ENCODE data around the gene SCFD2.
A peak's percentile ranks its signal among the peaks of the same experiment; 100 is the strongest.

SCFD2 gene

GRCh38 chr4:52873191-52873590, 492.7 kb downstream of the SCFD2 start:
- no peak overlapping the region for H3K27ac ChIP-seq (ENCODE audit: low read depth, low read length)
- H3K4me3 ChIP-seq (ENCODE audit: low read depth, low read length), result no peak overlapping the region

GRCh38 chr4:52870225-52870624, 495.6 kb downstream of the SCFD2 start:
- H3K4me1 ChIP-seq (ENCODE audit: control insufficient read depth, insufficient read depth, low read length, unreplicated experiment), result no peaks in the 10 kb centered on the region
- no peaks in the 10 kb centered on the region for H3K79me2 ChIP-seq (ENCODE audit: control insufficient read depth, insufficient read depth, low read length, unreplicated experiment)
- no peaks in the 10 kb centered on the region for H3K27me3 ChIP-seq (ENCODE audit: insufficient read depth, low read length)
- H2AFZ ChIP-seq (ENCODE audit: low read length, unreplicated experiment), result no peak overlapping the region
- H3K27ac ChIP-seq (ENCODE audit: low read depth, low read length), result no peak overlapping the region
- H3K36me3 ChIP-seq (ENCODE audit: insufficient read depth, low read length), result no peaks in the 10 kb centered on the region
- H3K4me3 ChIP-seq (ENCODE audit: low read depth, low read length), result no peak overlapping the region

More at GRCh38 chr4:52873191-52873590, 492.7 kb downstream of the SCFD2 start:
- Histone ChIP-seq H3K36me3 (ENCODE audit: insufficient read depth, low read length) (no peaks in the 10 kb centered on the region), H3K27me3 (ENCODE audit: insufficient read depth, low read length) (no peaks in the 10 kb centered on the region), H3K4me1 (ENCODE audit: control insufficient read depth, insufficient read depth, low read length, unreplicated experiment) (no peaks in the 10 kb centered on the region), H3K79me2 (ENCODE audit: control insufficient read depth, insufficient read depth, low read length, unreplicated experiment) (no peaks in the 10 kb centered on the region), H2AFZ (ENCODE audit: low read length, unreplicated experiment) (no peak overlapping the region)

DNA sequence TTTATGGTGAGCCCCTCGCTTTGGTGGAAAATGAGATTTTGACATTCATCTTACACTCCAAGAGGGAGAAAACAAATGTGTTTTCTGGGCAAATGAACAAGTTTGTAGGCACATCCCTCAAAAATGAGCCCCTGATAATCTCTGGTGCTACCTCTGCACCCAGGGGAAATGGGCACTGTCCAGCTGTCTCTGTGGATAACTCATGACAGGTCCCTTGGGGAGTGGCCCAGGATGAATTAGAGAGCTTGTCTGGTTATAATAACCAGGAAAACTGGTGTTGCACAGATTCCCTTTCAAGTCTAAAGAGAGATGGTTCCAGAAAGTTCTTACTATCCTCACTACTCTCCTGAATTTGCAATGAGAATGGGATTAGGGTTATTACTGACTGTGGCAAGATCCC, 496.2 kb downstream of the SCFD2 start:
- H3K27me3 ChIP-seq (ENCODE audit: insufficient read depth, low read length), result peaks cover 2% of the 10 kb centered on the region; the same call in 1 of the 2 replicates
- H3K27ac ChIP-seq (ENCODE audit: low read depth, low read length), result no peak overlapping the region
- no peaks in the 10 kb centered on the region for H3K36me3 ChIP-seq (ENCODE audit: insufficient read depth, low read length)
- H3K4me1 ChIP-seq (ENCODE audit: control insufficient read depth, insufficient read depth, low read length, unreplicated experiment), result no peaks in the 10 kb centered on the region
- H3K4me3 ChIP-seq (ENCODE audit: low read depth, low read length), result no peak overlapping the region
- H2AFZ ChIP-seq (ENCODE audit: low read length, unreplicated experiment), result no peak overlapping the region
- no peaks in the 10 kb centered on the region for H3K79me2 ChIP-seq (ENCODE audit: control insufficient read depth, insufficient read depth, low read length, unreplicated experiment)

GRCh38 chr4:52869196-52869595, 496.7 kb downstream of the SCFD2 start:
- H3K27ac ChIP-seq (ENCODE audit: low read depth, low read length), result no peak overlapping the region
- H3K4me1 ChIP-seq (ENCODE audit: control insufficient read depth, insufficient read depth, low read length, unreplicated experiment), result no peaks in the 10 kb centered on the region
- H3K36me3 ChIP-seq (ENCODE audit: insufficient read depth, low read length), result no peaks in the 10 kb centered on the region
- H3K79me2 ChIP-seq (ENCODE audit: control insufficient read depth, insufficient read depth, low read length, unreplicated experiment), result no peaks in the 10 kb centered on the region
- no peak overlapping the region for H2AFZ ChIP-seq (ENCODE audit: low read length, unreplicated experiment)
- no peak overlapping the region for H3K4me3 ChIP-seq (ENCODE audit: low read depth, low read length)
- peaks cover 6% of the 10 kb centered on the region; the same call in 1 of the 2 replicates for H3K27me3 ChIP-seq (ENCODE audit: insufficient read depth, low read length)

GRCh38 chr4:52868133-52868532, 497.7 kb downstream of the SCFD2 start:
- Histone ChIP-seq H3K27ac (ENCODE audit: low read depth, low read length) (no peak overlapping the region), H3K79me2 (ENCODE audit: control insufficient read depth, insufficient read depth, low read length, unreplicated experiment) (no peaks in the 10 kb centered on the region), H3K4me3 (ENCODE audit: low read depth, low read length) (no peak overlapping the region), H2AFZ (ENCODE audit: low read length, unreplicated experiment) (no peak overlapping the region), H3K36me3 (ENCODE audit: insufficient read depth, low read length) (no peaks in the 10 kb centered on the region), H3K4me1 (ENCODE audit: control insufficient read depth, insufficient read depth, low read length, unreplicated experiment) (no peaks in the 10 kb centered on the region), H3K27me3 (ENCODE audit: insufficient read depth, low read length) (peaks cover 17% of the 10 kb centered on the region; the same call in 1 of the 2 replicates)

- Histone ChIP-seq H3K27me3 (ENCODE audit: insufficient read depth, low read length) (peaks cover 25% of the 10 kb centered on the region; the same call in 1 of the 2 replicates), H3K79me2 (ENCODE audit: control insufficient read depth, insufficient read depth, low read length, unreplicated experiment) (no peaks in the 10 kb centered on the region), H3K4me3 (ENCODE audit: low read depth, low read length) (no peak overlapping the region), H2AFZ (ENCODE audit: low read length, unreplicated experiment) (no peak overlapping the region), H3K36me3 (ENCODE audit: insufficient read depth, low read length) (no peaks in the 10 kb centered on the region), H3K4me1 (ENCODE audit: control insufficient read depth, insufficient read depth, low read length, unreplicated experiment) (no peaks in the 10 kb centered on the region), H3K27ac (ENCODE audit: low read depth, low read length) (no peak overlapping the region)
Measured at GRCh38 chr4:52867163-52867562, 498.7 kb downstream of the SCFD2 start.

DNA sequence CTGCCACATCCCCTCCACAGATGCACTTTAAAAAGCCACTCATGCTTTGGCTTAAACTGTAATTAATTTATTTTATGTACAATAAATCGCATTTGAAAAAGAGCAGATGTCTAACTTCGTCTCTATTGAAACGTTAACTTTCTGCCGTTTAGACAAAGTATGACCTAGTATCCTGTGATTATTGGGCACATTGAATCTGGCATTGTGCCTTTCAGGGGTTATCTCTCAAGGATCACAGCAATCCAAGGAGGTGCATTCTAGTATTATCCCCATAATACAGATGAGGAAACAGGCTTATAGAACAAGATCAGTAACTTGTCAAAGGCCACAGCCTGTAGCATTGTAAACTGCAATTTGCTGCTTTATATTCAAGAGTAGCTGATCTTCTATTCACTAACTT, 499.1 kb downstream of the SCFD2 start:
- no peak overlapping the region for H3K4me3 ChIP-seq (ENCODE audit: low read depth, low read length)
- peaks cover 25% of the 10 kb centered on the region; the same call in 1 of the 2 replicates for H3K27me3 ChIP-seq (ENCODE audit: insufficient read depth, low read length)
- no peaks in the 10 kb centered on the region for H3K4me1 ChIP-seq (ENCODE audit: control insufficient read depth, insufficient read depth, low read length, unreplicated experiment)
- H3K79me2 ChIP-seq (ENCODE audit: control insufficient read depth, insufficient read depth, low read length, unreplicated experiment), result no peaks in the 10 kb centered on the region
- no peak overlapping the region for H3K27ac ChIP-seq (ENCODE audit: low read depth, low read length)
- H3K36me3 ChIP-seq (ENCODE audit: insufficient read depth, low read length), result no peaks in the 10 kb centered on the region
- H2AFZ ChIP-seq (ENCODE audit: low read length, unreplicated experiment), result no peak overlapping the region

DNA sequence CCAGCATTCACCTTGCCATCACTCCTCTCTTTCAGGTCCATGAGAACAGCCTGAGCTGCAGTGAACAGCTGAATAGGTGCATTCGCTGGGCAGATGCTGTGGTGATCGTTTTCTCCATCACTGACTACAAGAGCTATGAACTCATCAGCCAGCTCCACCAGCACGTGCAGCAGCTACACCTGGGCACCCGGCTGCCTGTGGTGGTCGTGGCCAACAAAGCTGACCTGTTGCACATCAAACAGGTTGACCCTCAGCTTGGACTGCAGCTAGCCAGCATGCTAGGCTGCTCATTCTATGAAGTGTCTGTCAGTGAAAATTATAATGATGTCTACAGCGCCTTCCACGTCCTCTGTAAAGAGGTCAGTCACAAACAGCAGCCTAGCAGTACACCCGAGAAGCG, 500.6 kb downstream of the SCFD2 start:
- Histone ChIP-seq H3K27ac (ENCODE audit: low read depth, low read length) (no peak overlapping the region), H2AFZ (ENCODE audit: low read length, unreplicated experiment) (no peak overlapping the region), H3K36me3 (ENCODE audit: insufficient read depth, low read length) (no peaks in the 10 kb centered on the region), H3K4me1 (ENCODE audit: control insufficient read depth, insufficient read depth, low read length, unreplicated experiment) (no peaks in the 10 kb centered on the region), H3K79me2 (ENCODE audit: control insufficient read depth, insufficient read depth, low read length, unreplicated experiment) (no peaks in the 10 kb centered on the region), H3K27me3 (ENCODE audit: insufficient read depth, low read length) (peaks cover 38% of the 10 kb centered on the region), H3K4me3 (ENCODE audit: low read depth, low read length) (no peak overlapping the region)

GRCh38 chr4:52864793-52865192, 501.1 kb downstream of the SCFD2 start:
- Histone ChIP-seq H3K4me1 (ENCODE audit: control insufficient read depth, insufficient read depth, low read length, unreplicated experiment) (no peaks in the 10 kb centered on the region), H3K4me3 (ENCODE audit: low read depth, low read length) (no peak overlapping the region)

DNA sequence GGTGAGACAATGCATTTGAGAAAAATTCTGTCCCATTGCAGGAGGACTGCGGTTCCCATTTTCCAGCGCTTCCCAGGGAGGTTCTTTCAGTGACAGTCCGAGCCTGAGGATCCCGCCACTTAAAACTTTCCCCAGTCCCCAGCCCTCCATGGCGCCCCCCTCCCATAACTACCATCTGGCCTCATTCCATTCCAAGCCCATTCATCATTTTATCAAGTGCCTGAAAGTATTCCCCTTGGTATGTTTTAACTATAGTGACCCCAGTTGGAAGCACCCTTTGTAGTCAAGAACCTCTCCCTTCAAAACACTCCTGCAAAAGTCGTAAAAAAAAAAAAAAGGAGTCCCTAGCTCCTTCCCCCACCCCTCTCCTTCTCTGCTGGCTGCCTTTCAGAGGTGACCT, 502.5 kb downstream of the SCFD2 start:
- Histone ChIP-seq H3K4me1 (ENCODE audit: control insufficient read depth, insufficient read depth, low read length, unreplicated experiment) (no peaks in the 10 kb centered on the region), H3K4me3 (ENCODE audit: low read depth, low read length) (no peak overlapping the region; the same call in 1 of the 2 replicates), H3K79me2 (ENCODE audit: control insufficient read depth, insufficient read depth, low read length, unreplicated experiment) (no peaks in the 10 kb centered on the region), H3K27ac (ENCODE audit: low read depth, low read length) (no peak overlapping the region), H3K27me3 (ENCODE audit: insufficient read depth, low read length) (peaks cover 53% of the 10 kb centered on the region), H2AFZ (ENCODE audit: low read length, unreplicated experiment) (no peak overlapping the region), H3K36me3 (ENCODE audit: insufficient read depth, low read length) (no peaks in the 10 kb centered on the region)

More at GRCh38 chr4:52864793-52865192, 501.1 kb downstream of the SCFD2 start:
- no peak overlapping the region for H3K27ac ChIP-seq (ENCODE audit: low read depth, low read length)
- H2AFZ ChIP-seq (ENCODE audit: low read length, unreplicated experiment), result no peak overlapping the region
- H3K27me3 ChIP-seq (ENCODE audit: insufficient read depth, low read length), result peaks cover 43% of the 10 kb centered on the region
- no peaks in the 10 kb centered on the region for H3K36me3 ChIP-seq (ENCODE audit: insufficient read depth, low read length)
- H3K79me2 ChIP-seq (ENCODE audit: control insufficient read depth, insufficient read depth, low read length, unreplicated experiment), result no peaks in the 10 kb centered on the region

GRCh38 chr4:52862639-52863161, 503.2 kb downstream of the SCFD2 start:
- Histone ChIP-seq H3K27ac (ENCODE audit: low read depth, low read length) (no peak overlapping the region), H3K27me3 (ENCODE audit: insufficient read depth, low read length) (peaks cover 59% of the 10 kb centered on the region)

More at GRCh38 chr4:52862639-52863161, 503.2 kb downstream of the SCFD2 start:
- H3K79me2 ChIP-seq (ENCODE audit: control insufficient read depth, insufficient read depth, low read length, unreplicated experiment), result no peaks in the 10 kb centered on the region
- no peaks in the 10 kb centered on the region for H3K36me3 ChIP-seq (ENCODE audit: insufficient read depth, low read length)
- no peak overlapping the region for H2AFZ ChIP-seq (ENCODE audit: low read length, unreplicated experiment)
- no peaks in the 10 kb centered on the region for H3K4me1 ChIP-seq (ENCODE audit: control insufficient read depth, insufficient read depth, low read length, unreplicated experiment)
- H3K4me3 ChIP-seq (ENCODE audit: low read depth, low read length), result peak overlapping the region; percentile 79

All from ACC112 (cell line).